Stimulated activated CD8-positive, alpha-beta memory T cell treated with anti-CD3 and anti-CD28 coated beads, Interleukin-15, amount 100 ng/mL, for 1 hour (primary cell): ENCODE measurements around the gene ARL15.

ENCODE experiments used
- DNase-seq: peaks from one replicate; pipeline ENCODE4 v3.0.0-alpha.2; 2020; ENCODE audit warnings: low read depth

Gene ARL15

DNA sequence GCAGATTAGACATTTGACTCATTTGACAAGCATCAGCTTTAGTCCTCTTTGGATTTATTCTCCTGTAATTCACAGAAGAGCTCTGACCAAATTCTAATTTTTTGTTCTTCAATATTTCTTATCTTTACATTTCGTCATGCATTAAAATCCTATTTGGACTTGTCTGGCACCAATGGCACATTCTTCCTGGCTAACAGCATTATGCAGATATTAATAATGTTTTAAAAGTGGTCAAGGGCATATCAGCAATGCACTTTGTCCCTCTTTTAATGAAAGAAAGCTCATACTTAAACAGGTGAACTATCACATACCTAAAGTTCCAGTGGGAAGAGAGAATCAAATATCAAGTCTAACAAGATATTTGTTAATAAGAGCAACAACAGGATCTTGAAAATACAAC, 270.4 kb downstream of the ARL15 start:
- no peak for DNase-seq

DNA sequence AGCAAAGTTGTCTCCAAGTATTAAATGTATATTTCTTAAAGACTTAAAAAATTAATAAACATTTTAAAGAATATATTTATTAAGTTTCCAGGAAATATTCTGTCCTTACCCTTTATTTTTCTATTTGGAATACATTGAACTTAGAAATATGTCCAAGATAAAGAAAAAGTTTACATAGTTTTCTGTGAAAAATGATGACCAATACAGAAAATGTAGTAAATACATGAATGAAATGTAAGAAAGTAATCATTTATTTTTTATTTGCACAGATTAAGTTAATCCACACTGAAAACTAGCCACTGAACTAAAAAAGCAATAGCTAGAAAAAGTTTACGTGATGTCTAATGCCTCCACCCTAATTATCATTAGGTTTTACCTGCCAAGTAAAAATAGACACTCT, 273.2 kb downstream of the ARL15 start:
- no peak for DNase-seq

DNA sequence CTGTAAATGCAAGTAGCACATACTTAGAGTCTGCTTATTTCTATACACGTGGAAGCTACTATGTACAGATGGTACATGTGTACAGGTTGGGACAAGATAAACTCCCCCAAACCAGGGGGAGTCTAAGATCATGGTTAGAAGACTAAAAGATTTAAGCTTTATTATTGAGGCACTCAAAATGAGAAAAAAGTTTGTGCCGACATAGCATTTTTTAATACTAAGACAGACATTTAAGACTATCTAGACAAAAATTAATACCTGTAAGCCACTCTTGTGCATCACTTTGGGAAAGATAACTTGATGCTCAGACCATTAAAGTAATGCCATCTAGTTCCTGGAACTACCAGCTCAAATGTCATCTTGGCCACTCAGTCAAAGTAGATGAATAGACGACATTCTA, 279.4 kb downstream of the ARL15 start:
- DNase-seq: no peak

GRCh38 chr5:54024466-54024865, 285.9 kb downstream of the ARL15 start:
- DNase-seq: no peak

- no peak for DNase-seq
Observed at GRCh38 chr5:54022223-54022622, 288.1 kb downstream of the ARL15 start.

DNA sequence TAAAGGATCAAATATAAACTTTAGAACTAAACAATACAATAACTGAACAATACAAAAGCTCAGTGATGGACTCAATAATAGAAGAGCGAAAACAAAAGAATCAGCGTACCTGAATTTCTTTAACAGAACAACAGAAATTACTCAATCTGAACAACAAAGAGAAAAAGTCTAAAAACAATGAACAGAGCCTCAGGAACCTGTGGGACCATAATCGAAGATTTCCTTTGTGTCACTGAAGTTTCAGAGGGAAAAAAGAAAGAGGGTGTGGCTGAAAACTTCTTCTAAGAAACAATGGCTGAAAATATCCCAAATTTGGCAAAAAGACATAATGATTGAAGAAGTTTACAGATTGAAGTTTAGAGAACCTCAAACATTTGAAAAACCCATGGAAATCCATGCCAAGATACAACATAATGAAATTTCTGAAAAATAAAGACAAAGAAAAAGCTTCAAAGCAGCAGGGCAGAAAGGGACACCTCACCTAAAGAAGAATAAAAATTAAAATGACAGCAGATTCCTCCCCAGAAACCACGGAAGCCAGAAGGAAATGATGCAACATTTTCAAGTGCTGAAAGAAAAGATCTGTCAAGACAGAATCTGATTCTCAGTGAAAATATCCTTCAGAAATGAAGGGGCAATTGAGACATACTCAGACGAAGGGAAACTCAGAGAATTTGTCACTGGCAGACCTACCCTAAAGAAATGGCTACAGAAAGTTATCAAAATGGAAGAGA, 288.8 kb downstream of the ARL15 start:
- DNase-seq: no peak

GRCh38 chr5:54018438-54018837, 291.9 kb downstream of the ARL15 start:
- no peak for DNase-seq

- no peak for DNase-seq
Observed at GRCh38 chr5:54017580-54017979, 292.8 kb downstream of the ARL15 start.

DNA sequence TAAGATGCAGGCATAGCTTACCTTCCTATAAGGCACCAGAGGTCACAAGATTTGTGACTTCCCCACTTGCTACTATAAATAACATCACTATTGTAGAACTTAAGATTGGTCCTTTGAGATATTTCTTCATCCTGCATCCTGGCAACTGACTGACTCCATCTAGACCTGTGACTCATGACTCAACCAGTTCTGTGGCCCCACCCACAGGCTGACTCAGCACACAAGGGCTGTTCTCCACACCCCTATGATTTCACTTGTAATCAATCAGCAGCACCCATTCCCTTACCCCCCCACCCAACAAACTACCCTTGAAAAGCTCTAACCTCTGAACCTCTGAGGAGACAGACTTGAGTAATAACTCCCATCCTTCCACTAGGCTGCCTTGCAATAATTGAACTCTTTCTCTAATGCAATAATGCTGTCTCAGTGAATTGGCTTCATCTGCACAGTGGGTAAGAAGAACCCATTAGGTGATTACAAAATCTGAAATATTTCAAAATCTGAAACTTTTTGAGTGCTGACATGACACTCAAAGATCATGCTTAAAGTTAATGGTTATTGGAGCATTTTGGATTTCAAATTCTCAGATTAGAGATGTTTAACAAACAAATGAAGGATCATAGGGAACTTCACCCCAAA, 296.7 kb downstream of the ARL15 start:
- no peak for DNase-seq

DNA sequence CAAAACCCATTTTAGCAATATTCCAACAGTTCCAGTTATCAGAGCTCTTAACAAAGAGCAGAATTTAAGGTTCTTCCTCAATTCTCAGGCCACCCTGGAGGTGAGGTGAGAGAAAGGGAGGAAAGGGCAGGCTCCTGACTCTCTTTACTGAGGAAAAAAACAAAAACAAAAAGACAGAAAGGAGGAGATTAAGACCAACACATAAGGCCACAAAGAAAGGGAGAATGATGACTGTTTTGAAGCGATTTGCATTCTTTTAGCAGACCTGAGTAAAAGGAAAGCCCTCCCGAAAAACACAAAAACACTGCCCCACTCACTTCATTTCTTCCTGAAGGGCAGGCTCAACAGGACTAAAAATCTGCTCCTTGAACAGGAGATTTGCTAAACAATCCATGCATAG, 300.5 kb downstream of the ARL15 start:
- DNase-seq: no peak

DNA sequence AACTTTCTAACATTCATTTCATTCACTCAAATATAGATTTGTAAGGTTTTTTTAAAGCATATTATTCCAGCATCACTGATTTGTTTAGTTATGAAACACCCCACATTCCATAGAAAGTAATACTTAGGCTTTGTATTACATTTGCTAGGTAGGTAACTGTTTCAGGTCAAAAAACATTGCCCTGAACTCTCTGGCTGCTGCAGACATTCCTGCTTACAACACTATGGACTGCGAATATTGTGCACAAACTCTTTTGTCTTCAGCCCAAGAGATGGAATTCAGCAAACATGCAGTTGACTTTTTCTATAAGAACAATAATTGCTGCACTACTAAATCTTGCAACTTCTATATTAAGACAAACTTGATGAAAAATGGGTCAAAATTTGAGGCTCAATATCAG, 301.0 kb downstream of the ARL15 start:
- no peak for DNase-seq

DNA sequence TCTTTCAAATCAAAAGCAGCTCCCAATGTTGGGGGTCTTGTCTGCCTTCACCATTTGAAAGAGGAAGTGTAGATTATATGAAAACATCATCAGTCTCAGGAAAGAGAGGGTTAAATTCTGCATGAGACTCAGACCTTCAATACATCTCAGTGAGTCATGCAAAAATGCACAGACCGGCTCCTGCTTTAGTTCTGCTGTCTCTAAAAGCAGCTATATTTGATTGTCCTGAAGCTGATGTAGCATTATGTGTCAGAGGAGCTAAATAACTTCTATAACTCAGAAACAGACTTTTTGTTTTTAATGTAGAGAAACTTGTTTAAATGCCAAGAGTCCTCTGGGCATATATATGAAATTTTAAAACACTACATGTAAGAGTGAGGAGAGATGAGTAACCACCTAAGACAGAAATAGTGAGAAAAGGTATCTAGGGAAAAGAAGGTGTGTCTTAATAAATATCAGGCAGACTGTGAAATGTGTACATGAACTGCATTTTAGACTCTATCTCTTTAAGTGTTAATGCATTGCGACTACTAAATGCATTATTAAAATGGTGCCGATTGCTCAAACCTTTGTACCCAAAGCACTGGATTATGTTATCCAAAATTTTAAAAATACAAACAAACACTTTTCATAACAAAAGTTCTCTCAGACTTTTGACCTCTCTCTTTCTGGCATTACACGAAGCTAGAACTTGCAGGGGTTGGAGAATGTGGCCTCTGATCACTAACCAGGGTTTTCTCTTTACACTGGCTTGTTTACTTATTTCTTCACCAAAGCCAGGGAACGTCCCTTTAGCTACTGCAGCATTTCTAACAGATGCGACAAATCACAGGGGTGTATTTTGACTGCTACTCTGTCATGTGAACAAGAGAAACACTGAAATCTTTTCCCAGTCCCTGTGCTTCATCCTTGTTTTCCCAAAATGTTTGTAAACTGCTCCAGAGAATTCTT, 302.3 kb downstream of the ARL15 start:
- no peak for DNase-seq

- no peak for DNase-seq
Observed at GRCh38 chr5:54004697-54005096, 305.7 kb downstream of the ARL15 start.

GRCh38 chr5:54002779-54003178, 307.6 kb downstream of the ARL15 start:
- no peak for DNase-seq

- no peak for DNase-seq
Observed at GRCh38 chr5:54001976-54002775, 308.2 kb downstream of the ARL15 start.

DNA sequence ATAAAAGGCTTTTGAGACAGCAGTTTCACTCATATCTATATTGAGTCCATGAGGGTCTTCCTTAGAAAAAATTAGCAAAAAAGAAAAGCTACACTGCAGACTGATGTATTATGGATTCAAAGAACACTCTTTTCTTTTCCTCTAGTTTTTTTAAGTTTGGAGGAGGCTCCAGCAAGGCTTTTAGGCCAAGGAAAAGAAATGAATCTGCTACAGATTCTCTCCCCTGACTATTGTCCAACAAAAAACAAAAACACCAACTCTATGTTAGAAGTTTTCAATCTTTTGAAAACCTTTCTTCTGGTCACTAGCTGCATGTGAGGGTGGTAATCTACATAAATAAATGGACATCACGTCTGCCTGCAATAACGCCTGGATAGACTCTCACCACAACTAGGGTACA, 310.4 kb downstream of the ARL15 start:
- DNase-seq: no peak

GRCh38 chr5:53997736-53998627, 312.4 kb downstream of the ARL15 start:
- DNase-seq: no peak

- DNase-seq: no peak
Observed at GRCh38 chr5:53996008-53996407, 314.4 kb downstream of the ARL15 start.

GRCh38 chr5:53994148-53994547, 316.2 kb downstream of the ARL15 start:
- no peak for DNase-seq

GRCh38 chr5:53991942-53992341, 318.4 kb downstream of the ARL15 start:
- no peak for DNase-seq

DNA sequence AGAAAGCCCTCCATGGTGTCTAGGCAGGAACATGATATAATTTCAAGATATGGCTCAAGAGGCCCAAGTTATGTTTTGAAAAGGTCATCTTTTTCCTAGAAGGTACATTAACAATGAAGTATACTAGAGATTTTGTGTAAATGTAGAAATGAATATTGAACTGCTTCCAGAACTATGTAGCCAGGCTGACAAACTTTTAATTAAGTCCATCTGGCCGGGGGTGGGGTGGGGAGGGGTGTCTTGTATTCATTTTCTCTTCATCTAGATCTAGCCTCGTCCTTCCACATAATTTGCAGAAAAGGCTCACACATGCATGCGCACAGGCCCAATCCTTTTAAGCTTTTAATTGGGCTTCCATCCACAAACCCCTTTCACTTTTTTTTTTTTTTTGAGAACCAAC, 323.3 kb downstream of the ARL15 start:
- DNase-seq: no peak
